Renal cortical epithelial cell (primary cell): ENCODE results near the gene CAMTA2. TPM values are rescaled to one million over a fixed set of nuclear protein-coding genes. Genes with fewer than 3 reads are reported as not detected.

Source experiments
- DNase-seq: peaks from one replicate; pipeline ENCODE4 v3.0.0-alpha.2; 2011; ENCODE audit warnings: low read depth
- total RNA-seq: library from RNA; depleted of rRNA; stranded (reverse); fragments of >200 nt; gene quantifications from 2 replicates; pipeline ENCODE4 v1.2.3, GENCODE V29; 2014

Gene CAMTA2
- total RNA-seq, 1 donor from 2014 or later: 37.9 TPM

DNA sequence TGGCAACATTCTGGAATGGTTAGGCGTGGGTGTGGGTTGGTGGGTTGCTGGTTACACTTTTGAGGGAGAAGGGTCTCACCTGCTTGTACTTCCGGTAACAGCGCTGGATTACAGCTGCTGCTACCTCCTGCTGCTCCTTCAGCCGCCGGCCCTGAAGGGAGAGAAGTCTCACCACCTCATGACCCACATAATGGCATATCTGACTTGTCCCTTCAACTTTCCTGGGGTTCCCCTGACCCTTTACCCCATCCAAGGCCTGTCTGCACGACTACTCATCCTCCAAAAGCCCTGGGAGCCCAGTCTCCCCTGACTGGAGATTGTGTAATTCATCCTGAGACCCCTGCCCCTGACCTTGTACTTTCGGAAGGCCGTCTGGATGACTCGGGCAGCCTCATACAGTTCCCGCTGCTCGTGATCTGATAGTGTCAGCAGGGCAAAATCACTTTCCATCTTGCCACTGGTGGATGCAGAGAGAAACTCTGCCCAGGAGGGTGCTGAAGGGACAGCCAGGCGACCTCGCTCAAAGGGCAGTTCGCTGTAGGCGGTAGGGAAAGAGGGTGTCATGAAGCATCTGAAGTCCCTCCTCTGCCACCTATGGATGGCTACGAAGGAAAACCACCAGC is 17.8 kb downstream of the CAMTA2 start:
- DNase-seq: no peak

DNA sequence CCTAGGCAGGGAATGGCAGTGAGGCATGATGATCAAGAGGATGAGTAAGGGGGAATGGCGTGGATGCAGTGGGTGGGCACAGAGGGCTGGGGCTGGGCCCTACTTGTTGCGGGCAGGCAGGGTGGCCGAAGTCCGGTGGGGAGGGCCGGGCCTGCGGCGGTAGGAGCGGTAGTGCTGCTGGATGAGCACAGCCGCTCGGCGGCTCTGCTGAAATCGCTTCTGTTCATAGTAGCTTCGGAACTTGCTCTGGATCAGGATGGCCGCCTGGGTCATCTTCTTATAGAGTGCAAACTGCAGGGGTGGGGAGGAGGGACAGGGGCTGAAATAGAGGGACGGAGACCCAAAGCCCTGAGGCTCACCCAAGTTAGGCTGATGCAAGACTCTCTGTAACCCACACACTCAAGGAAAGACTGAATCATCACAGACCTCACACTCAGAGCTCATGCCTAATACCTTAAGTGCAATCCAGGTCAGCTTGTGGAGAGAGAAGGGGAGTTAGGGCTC is 18.4 kb downstream of the CAMTA2 start:
- peak; percentile 97 for DNase-seq

GRCh38 chr17:4968486-4969046 is 18.9 kb downstream of the CAMTA2 start:
- peak; percentile 64 for DNase-seq

GRCh38 chr17:4967539-4968485 is 19.7 kb downstream of the CAMTA2 start, which contains the start of gene SPAG7:
Gene SPAG7 (minus strand): TSS chr17:4967817. CDS start chr17:4967804, 13 bp downstream.
- peak; percentile 87 for DNase-seq

DNA sequence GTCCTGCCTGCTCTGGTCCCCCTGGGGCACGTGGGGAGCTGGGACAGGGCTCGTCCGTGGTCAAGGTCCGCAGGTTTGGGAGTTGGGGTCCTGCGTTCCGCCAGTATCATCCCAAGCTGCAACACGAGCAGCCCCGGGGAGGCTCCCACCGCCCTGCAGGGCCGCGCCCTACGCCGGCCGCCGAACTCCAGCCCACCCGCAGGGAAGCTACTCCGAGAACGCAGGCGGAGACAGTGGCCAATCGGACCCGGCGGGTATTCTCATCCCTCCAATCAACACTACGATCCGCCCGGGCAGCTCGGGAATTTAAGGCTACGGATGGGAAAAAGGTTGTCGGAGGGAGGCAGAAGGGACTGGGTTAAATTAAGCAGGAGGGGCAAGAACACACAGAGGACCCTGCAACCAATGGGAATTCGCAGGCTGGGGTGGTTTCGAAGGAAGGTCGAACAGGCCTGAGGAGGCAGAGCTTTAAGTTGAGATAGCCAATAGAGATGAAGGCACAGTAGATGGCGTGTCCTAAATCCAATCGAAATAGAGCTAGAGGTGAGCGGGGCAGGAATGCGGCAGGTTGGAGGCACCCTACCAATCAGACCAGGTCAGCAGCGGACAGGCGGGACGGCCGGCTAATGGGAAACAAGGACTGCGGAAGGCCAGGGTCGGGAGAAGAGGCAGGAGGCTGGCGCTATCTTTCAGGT is 20.5 kb downstream of the CAMTA2 start:
- DNase-seq: peak; percentile 99

- DNase-seq: no peak
These were observed 22.0 kb downstream of the CAMTA2 start for GRCh38 chr17:4965311-4965986.

DNA sequence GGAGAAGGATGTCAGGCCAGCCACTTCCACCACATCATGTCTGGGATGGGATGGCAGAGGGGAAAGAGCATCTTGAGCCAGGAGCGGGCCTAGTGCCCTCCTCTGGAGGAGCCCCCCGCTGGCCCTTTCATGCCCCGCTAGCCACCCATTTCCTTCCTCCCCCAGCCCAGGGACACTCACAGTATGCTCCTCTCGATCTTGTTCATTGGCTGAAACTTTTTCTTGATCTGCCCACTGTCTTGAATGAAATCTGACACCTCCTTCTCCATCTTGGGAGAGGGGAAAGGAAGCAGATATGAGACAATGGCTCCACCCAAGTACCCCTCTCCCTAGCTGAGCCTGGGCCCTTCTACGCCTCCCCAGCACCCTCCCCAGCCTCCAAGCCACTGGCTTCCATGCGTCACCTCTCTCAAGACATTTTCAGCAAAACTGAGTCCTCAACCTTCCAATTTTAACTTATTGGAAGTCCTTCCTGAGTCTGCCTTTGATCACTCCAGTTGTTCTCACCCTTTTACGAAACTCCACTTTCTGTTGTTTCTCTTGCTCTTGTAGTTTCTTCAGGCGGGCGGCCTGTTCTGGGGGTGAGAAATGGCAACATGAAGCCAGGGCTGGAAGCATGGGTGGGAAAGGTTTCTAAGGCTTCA is 27.1 kb downstream of the CAMTA2 start:
- DNase-seq: no peak

DNA sequence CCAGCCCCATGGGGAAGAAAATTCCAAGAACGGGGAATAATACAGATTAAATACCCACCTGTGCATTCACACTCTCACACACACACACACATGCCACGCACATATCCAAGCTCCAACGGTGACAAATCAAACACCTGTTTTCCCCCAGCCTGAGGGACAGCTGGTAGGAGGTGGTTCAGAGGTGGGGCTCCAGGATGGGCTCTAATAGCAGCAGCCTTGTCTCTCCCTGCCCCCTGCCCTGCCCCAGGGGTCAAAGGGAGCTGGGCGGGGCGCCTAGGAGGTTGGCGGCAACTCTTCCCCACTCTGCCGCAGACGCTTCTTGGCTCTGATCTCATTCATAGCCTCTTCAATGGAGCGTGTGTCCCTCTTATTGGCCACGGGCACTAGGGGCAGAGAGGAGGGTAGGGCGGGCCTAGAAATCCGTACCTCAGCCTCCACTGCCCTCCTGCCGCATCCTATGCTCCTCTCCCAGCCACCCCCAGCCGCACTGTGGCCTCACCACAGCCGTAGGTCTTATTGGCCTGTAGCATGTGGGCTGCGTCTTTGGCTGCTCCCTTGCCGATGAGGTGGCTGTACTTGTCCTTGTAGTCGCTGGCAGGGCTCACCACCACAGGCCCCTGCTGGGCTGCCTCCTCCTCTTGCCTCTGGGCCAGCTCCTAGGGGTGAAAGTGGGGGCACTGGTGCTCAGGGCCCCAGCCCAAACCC is 28.1 kb downstream of the CAMTA2 start:
- no peak for DNase-seq

GRCh38 chr17:4958102-4958501 is 29.4 kb downstream of the CAMTA2 start:
- DNase-seq: no peak

- no peak for DNase-seq
These were observed 30.9 kb downstream of the CAMTA2 start for GRCh38 chr17:4956493-4957061.

GRCh38 chr17:4955091-4955490 is 32.4 kb downstream of the CAMTA2 start:
- DNase-seq: no peak

DNA sequence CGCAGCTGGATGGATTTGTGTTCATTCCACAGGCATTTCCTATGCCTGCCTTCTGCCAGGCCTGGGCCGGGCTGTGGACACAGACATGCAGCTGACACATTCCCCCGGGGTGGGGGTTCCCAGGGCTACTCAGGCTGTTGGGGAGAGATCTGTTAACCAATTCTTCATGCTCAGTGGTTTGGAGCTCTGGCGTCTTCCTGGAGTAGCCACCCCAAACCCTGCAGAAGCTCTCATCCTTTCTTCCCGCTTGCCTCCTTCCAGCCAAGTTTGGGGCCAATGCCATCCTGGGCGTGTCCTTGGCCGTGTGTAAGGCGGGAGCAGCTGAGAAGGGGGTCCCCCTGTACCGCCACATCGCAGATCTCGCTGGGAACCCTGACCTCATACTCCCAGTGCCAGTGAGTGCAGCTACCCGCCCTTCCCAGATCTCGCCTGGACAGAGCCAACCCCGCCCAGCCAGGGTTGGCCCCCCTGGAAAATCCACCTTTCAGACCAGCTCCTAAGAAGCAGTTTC is 34.0 kb downstream of the CAMTA2 start:
- DNase-seq: peak; percentile 72

DNA sequence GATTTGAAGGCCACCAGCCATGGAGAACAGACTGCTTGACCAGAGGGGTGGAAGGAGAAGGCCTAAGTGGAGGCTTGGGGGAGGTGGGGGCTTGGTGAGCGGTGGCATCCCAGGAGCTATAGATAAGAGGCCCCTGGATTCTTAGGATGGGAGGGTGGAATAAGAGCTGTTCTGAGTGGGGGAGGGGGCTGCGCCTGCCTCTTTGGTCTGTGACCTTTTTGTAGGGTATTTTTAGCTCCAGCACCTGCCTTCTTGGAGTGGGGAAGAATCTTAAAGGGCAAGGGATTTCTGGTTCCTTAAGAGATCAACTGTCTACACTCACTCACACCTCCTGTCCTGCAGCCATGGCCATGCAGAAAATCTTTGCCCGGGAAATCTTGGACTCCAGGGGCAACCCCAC is 36.0 kb downstream of the CAMTA2 start:
- no peak for DNase-seq

GRCh38 chr17:4950746-4951204 is 36.7 kb downstream of the CAMTA2 start, which contains the start of gene ENO3:
Gene ENO3 (plus strand): TSS chr17:4951119. CDS start chr17:4951830, 711 bp downstream.
- no peak for DNase-seq

GRCh38 chr17:4950075-4950745 is 37.3 kb downstream of the CAMTA2 start:
- DNase-seq: no peak

GRCh38 chr17:4949321-4950074 is 38.0 kb downstream of the CAMTA2 start:
- peak; percentile 62 for DNase-seq

DNA sequence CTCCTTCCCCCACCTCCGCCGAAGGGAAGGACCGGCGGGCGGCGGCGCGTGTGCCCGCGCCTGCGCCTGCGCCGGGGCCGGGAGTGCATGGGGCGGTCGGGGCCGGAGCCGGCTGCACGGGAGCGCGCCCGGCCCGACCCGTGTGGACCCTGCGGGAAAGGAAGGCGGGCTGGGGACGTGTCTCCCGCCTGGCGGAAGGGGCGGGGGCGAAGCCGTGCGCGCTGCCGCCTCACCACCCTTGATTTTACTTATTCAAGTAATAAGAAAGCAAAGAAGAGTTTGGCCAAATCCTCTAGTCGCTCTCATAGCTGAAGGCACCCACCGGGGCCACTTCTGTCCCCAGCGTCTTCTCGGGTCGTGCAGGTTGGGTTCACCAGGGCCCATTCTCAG is 38.5 kb downstream of the CAMTA2 start:
- peak; percentile 57 for DNase-seq
